ENCODE measurements around the gene PCSK2. TPM values are rescaled to one million over a fixed set of nuclear protein-coding genes. Genes with fewer than 3 reads are reported as not detected.
"Not testable (repeated sequence)": the region's sequence is repeated elsewhere in the genome, so short reads cannot be mapped to it uniquely, and the experiment has no call there.

PCSK2 gene
- total RNA-seq, 1 experiment from 2014 or later: 245 TPM

GRCh38 chr20:17210983-17211382 is 15.9 kb upstream of the PCSK2 start:
- TF ChIP-seq EZH2 (IDR thresholded peaks at IDR 0.05; ENCODE audit: borderline replicate concordance, low read depth, low read length, poor library complexity, severe bottlenecking) (no peak), CTCF (conservative IDR thresholded peaks at IDR 0.05; ENCODE audit: low read depth, low read length) (no peak)
- CTCF ChIA-PET: no interaction called here
- POLR2A ChIA-PET (ENCODE audit: low non-redundant PET): no interaction called here

GRCh38 chr20:17215167-17215566 is 11.7 kb upstream of the PCSK2 start:
- H3K9me3 ChIP-seq (ENCODE audit: low read depth, low read length, poor library complexity, severe bottlenecking): no peaks in the 10 kb centered on the region
- no peaks in the 10 kb centered on the region for H3K27me3 ChIP-seq (replicated peaks; ENCODE audit: insufficient read depth, low read depth, low read length, poor library complexity)
- no TSS peak for BruUV-seq (replicated peaks)
- H3K36me3 ChIP-seq (ENCODE audit: insufficient read depth, low read length, poor library complexity, severe bottlenecking): no peaks in the 10 kb centered on the region
- no peak for DNase-seq (ENCODE audit: low spot score)
- POLR2A ChIA-PET (ENCODE audit: low non-redundant PET): no interaction called here
- TF ChIP-seq CTCF (conservative IDR thresholded peaks at IDR 0.05; ENCODE audit: low read depth, low read length): no peak
- no peak for TF ChIP-seq EZH2 (IDR thresholded peaks at IDR 0.05; ENCODE audit: borderline replicate concordance, low read depth, low read length, poor library complexity, severe bottlenecking)
- CTCF ChIA-PET: no interaction called here
- intact Hi-C loops (cut with micrococcal nuclease; ENCODE audit: unreplicated experiment): no loop called here
- no peak overlapping the region for H3K27ac ChIP-seq (ENCODE audit: low read depth, low read length, poor library complexity, severe bottlenecking)
- no peak overlapping the region for H3K4me3 ChIP-seq (ENCODE audit: low read depth, low read length, poor library complexity, severe bottlenecking)
- no peaks in the 10 kb centered on the region for H3K4me1 ChIP-seq (ENCODE audit: insufficient read depth, low read length, poor library complexity, severe bottlenecking)

More at GRCh38 chr20:17210983-17211382, 15.9 kb upstream of the PCSK2 start:
- H3K4me3 ChIP-seq (ENCODE audit: low read depth, low read length, poor library complexity, severe bottlenecking): no peak overlapping the region
- peak; percentile 22 for DNase-seq (ENCODE audit: low spot score)
- no peaks in the 10 kb centered on the region for H3K27me3 ChIP-seq (replicated peaks; ENCODE audit: insufficient read depth, low read depth, low read length, poor library complexity)
- no peaks in the 10 kb centered on the region for H3K36me3 ChIP-seq (ENCODE audit: insufficient read depth, low read length, poor library complexity, severe bottlenecking)
- H3K4me1 ChIP-seq (ENCODE audit: insufficient read depth, low read length, poor library complexity, severe bottlenecking): no peaks in the 10 kb centered on the region
- no TSS peak for BruUV-seq (replicated peaks)
- H3K9me3 ChIP-seq (ENCODE audit: low read depth, low read length, poor library complexity, severe bottlenecking): no peaks in the 10 kb centered on the region
- intact Hi-C loops (cut with micrococcal nuclease; ENCODE audit: unreplicated experiment): no loop called here
- H3K27ac ChIP-seq (ENCODE audit: low read depth, low read length, poor library complexity, severe bottlenecking): no peak overlapping the region

- POLR2A ChIA-PET (ENCODE audit: low non-redundant PET); H3K4me1 ChIP-seq (ENCODE audit: insufficient read depth, low read length, poor library complexity, severe bottlenecking); DNase-seq (ENCODE audit: low spot score); H3K36me3 ChIP-seq (ENCODE audit: insufficient read depth, low read length, poor library complexity, severe bottlenecking); H3K4me3 ChIP-seq (ENCODE audit: low read depth, low read length, poor library complexity, severe bottlenecking); BruUV-seq (replicated peaks); CTCF ChIA-PET; H3K9me3 ChIP-seq (ENCODE audit: low read depth, low read length, poor library complexity, severe bottlenecking); H3K27me3 ChIP-seq (replicated peaks; ENCODE audit: insufficient read depth, low read depth, low read length, poor library complexity); intact Hi-C loops (cut with micrococcal nuclease; ENCODE audit: unreplicated experiment); H3K27ac ChIP-seq (ENCODE audit: low read depth, low read length, poor library complexity, severe bottlenecking): not testable (repeated sequence)
These were observed 7.0 kb upstream of the PCSK2 start for GRCh38 chr20:17219856-17220255.

GRCh38 chr20:17223553-17223952 is 3.3 kb upstream of the PCSK2 start:
- Histone ChIP-seq H3K4me3 (ENCODE audit: low read depth, low read length, poor library complexity, severe bottlenecking) (no peak overlapping the region), H3K27me3 (replicated peaks; ENCODE audit: insufficient read depth, low read depth, low read length, poor library complexity) (no peaks in the 10 kb centered on the region), H3K9me3 (ENCODE audit: low read depth, low read length, poor library complexity, severe bottlenecking) (no peaks in the 10 kb centered on the region), H3K4me1 (ENCODE audit: insufficient read depth, low read length, poor library complexity, severe bottlenecking) (peaks cover 16% of the 10 kb centered on the region), H3K36me3 (ENCODE audit: insufficient read depth, low read length, poor library complexity, severe bottlenecking) (no peaks in the 10 kb centered on the region), H3K27ac (ENCODE audit: low read depth, low read length, poor library complexity, severe bottlenecking) (no peak overlapping the region)
- POLR2A ChIA-PET (ENCODE audit: low non-redundant PET): no interaction called here
- intact Hi-C loops (cut with micrococcal nuclease; ENCODE audit: unreplicated experiment): no loop called here
- CTCF ChIA-PET: no interaction called here
- no TSS peak for BruUV-seq (replicated peaks)
- DNase-seq (ENCODE audit: low spot score): peak; percentile 20
- TF ChIP-seq EZH2 (IDR thresholded peaks at IDR 0.05; ENCODE audit: borderline replicate concordance, low read depth, low read length, poor library complexity, severe bottlenecking): no peak
- no peak for TF ChIP-seq CTCF (conservative IDR thresholded peaks at IDR 0.05; ENCODE audit: low read depth, low read length)

Measured in A673 (cell line).